ENCODE data around the gene MEF2C.

DNA sequence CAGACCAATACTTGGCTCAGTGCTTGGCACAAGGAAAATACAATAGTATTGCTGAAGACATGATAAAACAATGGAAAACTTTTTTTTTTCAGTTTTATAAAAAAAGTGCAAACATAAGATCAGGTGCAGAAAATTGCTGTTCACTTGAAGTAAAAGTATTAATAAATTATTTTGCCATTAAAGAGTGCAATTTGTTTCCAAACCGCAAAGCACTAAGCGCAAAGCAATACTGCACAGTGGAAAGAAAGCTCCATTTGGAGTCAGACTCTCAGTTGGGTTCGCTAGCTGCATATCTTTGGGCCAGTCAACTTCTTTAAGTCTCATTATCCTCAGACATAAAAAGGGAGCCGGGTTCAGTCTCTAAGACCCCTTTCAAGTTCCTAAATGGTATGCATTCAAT lies 45.8 kb downstream of the MEF2C start:
- TF ChIP-seq, protein P1, sequence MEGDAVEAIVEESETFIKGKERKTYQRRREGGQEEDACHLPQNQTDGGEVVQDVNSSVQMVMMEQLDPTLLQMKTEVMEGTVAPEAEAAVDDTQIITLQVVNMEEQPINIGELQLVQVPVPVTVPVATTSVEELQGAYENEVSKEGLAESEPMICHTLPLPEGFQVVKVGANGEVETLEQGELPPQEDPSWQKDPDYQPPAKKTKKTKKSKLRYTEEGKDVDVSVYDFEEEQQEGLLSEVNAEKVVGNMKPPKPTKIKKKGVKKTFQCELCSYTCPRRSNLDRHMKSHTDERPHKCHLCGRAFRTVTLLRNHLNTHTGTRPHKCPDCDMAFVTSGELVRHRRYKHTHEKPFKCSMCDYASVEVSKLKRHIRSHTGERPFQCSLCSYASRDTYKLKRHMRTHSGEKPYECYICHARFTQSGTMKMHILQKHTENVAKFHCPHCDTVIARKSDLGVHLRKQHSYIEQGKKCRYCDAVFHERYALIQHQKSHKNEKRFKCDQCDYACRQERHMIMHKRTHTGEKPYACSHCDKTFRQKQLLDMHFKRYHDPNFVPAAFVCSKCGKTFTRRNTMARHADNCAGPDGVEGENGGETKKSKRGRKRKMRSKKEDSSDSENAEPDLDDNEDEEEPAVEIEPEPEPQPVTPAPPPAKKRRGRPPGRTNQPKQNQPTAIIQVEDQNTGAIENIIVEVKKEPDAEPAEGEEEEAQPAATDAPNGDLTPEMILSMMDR (conservative IDR thresholded peaks at IDR 0.05 in 1 of 2, IDR thresholded peaks at IDR 0.05 in 1 of 2; ENCODE audit: low read depth in 1 of 2, low read length in 2 of 2) = no peak
- no peak for TF ChIP-seq EZH2 (IDR thresholded peaks at IDR 0.05; ENCODE audit: low read length, missing control alignments)
